DND-41 (cell line): ENCODE results near the gene LRG1.

Experiments
- CTCF ChIP-seq: IDR thresholded peaks from 2 replicates; pipeline ENCODE4 v1.5.1; 2012; ENCODE audit warnings: borderline replicate concordance, low read length, moderate library complexity, mild to moderate bottlenecking; ENCODE audit not compliant: poor library complexity, severe bottlenecking; ENCODE audit errors: extremely low read depth
- EZH2 ChIP-seq: IDR thresholded peaks from 3 replicates; pipeline ENCODE4 v1.6.1; 2012; ENCODE audit warnings: borderline replicate concordance, low read depth, mild to moderate bottlenecking, moderate library complexity, low read length, inconsistent platforms; ENCODE audit not compliant: severe bottlenecking

- TF ChIP-seq CTCF (no peak), EZH2 (no peak)
Measured at GRCh38 chr19:4533835-4534424, 5.9 kb downstream of the LRG1 start.
